NCI-H1694 treated with DMSO at 0.1 percent for 48 hours (cell line): ENCODE measurements around the gene C22orf15.
A peak's percentile ranks its signal among the peaks of the same experiment; 100 is the strongest.

Source experiments
- DNase-seq: peaks from one replicate; lab custom pipeline; 2025; lab: John Stamatoyannopoulos, UW

C22orf15 gene

GRCh38 chr22:23773483-23774113 lies 10.8 kb downstream of the C22orf15 start:
- DNase-seq, result no peak

- DNase-seq, result no peak
Measured at GRCh38 chr22:23774114-23774921, 11.5 kb downstream of the C22orf15 start.

GRCh38 chr22:23774922-23775436 lies 12.2 kb downstream of the C22orf15 start:
- no peak for DNase-seq

GRCh38 chr22:23775779-23776375 lies 13.1 kb downstream of the C22orf15 start:
- DNase-seq, result no peak

GRCh38 chr22:23777776-23778576 lies 15.2 kb downstream of the C22orf15 start:
- no peak for DNase-seq

- DNase-seq, result no peak
Measured at GRCh38 chr22:23778577-23778900, 15.7 kb downstream of the C22orf15 start.

GRCh38 chr22:23779083-23779482 lies 16.3 kb downstream of the C22orf15 start:
- DNase-seq, result no peak

- no peak for DNase-seq
Measured at GRCh38 chr22:23779731-23780130, 16.9 kb downstream of the C22orf15 start.

- DNase-seq, result no peak
Measured at GRCh38 chr22:23780146-23780748, 17.5 kb downstream of the C22orf15 start.

GRCh38 chr22:23781065-23781464 lies 18.3 kb downstream of the C22orf15 start:
- no peak for DNase-seq

GRCh38 chr22:23781511-23782183 lies 18.9 kb downstream of the C22orf15 start:
- DNase-seq, result no peak

- DNase-seq, result no peak
Measured at GRCh38 chr22:23782252-23782651, 19.5 kb downstream of the C22orf15 start.

- DNase-seq, result no peak
Measured at GRCh38 chr22:23782703-23783102, 19.9 kb downstream of the C22orf15 start.

GRCh38 chr22:23783265-23784150 lies 20.7 kb downstream of the C22orf15 start:
- no peak for DNase-seq

- DNase-seq, result no peak
Measured at GRCh38 chr22:23784215-23784732, 21.5 kb downstream of the C22orf15 start.

- DNase-seq, result no peak
Measured at GRCh38 chr22:23786261-23786710, 23.5 kb downstream of the C22orf15 start.

- peak; percentile 51 for DNase-seq
Measured at GRCh38 chr22:23786752-23787599, 24.2 kb downstream of the C22orf15 start, which contains the start of gene SMARCB1. Gene SMARCB1, plus strand, starts transcription at chr22:23786966. Its CDS starts 204 bp downstream, at chr22:23787170.

GRCh38 chr22:23787600-23787896 lies 24.8 kb downstream of the C22orf15 start:
- no peak for DNase-seq

GRCh38 chr22:23787910-23788309 lies 25.1 kb downstream of the C22orf15 start:
- DNase-seq, result no peak
